ENCODE data around the gene GRHPR. TPM values are rescaled to one million over a fixed set of nuclear protein-coding genes. Genes with fewer than 3 reads are reported as not detected.

Gene GRHPR
- polyA plus RNA-seq, 1 donor, result 126 TPM

DNA sequence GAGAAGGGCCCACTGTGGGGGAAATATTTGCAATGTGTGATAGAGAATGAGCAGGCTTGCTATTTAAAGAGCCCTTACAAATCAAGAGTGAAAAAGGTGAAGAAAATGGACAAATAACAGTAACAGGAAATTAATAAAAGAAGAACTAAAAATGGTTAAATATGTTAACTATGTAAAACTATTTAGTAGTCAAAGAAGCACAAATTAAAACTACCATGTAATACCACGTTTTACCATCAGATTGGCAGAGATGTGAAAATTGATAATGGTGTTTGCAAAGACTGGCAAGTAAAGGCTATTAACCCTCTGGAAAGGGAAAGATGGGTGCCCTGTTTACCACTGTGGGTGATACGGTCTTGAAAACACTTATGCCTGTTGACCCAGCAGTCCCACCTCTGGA, 23.2 kb upstream of the GRHPR start:
- DNase-seq, result no peak

DNA sequence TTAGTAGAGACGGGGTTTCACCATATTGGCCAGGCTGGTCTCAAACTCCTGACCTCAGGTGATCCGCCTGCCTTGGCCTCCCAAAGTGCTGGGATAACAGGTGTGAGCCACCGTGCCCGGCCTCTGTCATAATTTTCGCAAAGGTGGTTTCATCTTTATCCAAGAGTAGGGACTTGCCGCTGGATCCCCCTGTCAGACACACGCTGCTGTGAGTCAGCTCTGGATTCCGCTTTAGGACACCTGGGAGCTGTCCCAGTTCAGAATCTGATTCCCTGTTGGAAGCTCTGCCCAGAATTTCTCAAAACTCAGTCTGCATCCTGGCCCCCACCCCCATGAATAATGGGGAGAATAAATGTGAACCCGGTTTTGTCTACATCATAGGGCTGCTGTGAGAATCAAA, 17.9 kb upstream of the GRHPR start:
- no peak for DNase-seq

DNA sequence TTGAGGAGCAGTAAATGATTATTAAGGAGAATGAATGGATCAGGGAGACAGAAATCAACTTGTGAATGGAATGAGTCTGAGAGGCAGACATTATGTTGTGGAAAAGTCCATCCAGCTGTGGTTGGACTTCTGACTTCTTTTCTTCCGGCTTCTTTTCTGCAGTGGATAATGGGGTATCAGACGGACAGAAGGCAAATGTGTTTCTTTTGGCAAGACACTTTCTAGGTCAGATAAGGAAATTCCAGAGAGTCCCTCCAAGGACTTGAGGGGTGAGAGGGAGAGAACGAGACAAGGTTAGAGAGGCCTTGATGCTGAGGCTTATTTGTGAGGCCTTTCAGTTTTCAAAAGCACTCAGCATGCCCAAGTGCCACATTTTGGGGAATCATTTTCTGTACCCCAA, 17.1 kb upstream of the GRHPR start:
- no peak for DNase-seq

DNA sequence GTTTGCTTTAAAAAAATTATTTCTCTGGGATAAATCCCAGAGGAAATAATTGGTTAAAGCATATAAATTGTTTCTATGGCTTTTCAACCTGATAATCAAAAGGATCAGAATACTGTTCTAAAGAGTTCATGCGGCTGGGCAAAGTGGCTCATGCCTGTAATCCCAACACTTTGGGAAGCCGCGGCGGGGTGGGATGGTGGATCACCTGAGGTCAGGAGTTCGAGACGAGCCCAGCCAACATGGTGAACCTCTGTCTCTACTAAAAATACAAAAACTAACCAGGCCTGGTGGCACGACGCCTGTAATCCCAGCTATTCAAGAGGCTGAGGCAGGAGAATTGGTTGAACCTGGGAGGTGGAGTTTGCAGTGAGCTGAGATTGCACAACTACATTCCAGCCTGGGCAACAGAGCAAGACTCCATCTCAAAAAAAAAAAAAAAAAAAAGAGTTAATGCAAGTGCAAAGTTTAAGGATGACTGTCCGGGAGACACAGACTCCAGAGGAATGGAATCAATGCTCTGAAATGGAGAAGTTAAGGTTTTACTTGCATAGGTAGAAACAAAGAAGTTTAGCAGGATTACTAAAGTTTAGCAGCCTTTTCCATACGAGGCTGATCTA, 16.6 kb upstream of the GRHPR start:
- DNase-seq, result no peak

DNA sequence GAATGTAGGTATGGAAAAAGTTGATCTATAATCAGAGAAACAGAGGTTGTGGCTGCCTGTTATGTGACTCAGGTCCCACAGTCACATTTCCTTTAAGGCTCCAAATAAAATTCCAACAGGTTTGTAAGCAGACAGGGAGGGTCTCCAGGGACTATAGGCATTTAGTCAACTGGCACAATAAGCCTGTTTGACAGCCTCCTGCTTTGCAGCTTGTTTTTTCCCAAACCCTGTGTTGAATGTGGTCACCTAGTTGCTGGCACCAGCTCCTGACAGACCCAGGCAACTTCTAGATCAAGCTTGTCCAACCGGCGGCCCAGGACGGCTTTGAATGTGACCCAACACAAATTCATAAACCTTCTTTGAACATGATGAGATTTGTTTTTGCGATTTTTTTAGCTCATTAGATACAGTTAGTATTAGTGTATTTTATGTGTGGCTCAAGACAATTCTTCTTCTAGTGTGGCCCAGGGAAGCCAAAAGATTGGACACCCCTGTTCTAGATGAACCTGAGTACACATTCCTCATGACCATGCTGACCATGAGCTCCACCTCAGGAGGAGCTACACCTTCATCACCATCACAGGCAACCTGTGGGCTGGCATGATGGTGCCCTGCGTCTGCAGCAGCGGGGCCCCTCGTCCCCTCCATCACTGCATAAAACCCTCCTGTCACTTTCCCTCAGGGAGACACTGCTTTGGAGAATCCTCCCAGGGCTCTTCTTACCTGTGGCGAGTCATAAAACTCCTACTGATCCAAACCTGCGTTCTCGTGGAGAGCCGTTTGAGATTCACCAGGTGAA, 15.7 kb upstream of the GRHPR start:
- no peak for DNase-seq

DNA sequence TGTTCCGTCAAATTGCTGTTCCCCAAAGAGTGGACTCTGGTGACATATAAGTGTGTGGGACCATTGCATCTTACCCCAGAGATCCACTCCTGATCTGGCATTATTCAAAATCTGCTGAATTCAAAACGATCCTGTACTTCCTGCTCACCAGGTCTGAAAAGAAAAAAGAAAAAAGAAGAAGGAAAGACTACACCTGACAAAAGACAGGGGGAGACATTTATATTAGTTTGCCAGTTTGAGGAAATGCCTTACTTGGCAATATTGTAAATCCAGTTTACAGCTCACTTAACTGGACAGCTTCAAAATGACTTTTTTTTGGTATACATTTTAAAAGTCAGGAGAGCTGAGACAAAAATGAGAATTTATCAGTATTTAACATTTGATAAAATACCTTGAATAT, 15.0 kb upstream of the GRHPR start:
- DNase-seq, result no peak

DNA sequence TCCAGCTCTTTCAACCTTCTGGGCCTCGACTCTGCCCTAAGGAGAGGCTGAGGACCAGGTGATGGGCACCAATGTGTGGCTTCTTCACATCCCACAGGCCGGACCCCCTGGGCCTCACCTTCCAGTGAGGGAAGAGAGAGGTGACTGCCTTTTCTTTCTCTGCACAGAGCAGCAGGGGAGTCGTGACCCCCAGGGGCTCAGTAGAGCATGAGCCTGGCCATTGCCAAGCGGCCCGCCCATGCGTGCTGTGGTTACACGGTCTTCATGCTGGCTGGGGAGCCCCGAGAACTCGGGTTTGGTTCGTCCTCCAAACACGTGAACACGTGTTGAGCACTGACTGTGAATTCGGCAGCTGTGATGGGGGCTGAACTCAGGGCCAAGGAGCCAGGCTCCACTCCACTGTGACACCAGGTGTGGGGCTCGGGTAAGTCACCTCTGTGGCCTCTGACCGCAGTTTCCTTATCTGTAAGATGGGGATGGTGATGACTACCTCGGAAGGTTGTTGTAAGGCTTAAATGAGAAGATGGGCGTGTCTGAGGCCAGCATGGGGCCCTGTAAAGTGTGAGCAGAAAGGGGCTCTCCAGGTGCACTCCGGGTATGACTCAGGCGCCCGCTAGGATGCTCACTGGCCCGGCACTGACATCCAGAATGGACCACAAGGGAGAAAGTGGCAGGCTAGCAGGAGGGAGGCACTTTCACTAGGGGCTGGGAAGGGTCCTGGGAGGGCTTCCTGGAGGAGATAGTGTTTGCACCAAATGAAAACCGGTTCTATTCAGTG, 13.4 kb upstream of the GRHPR start:
- DNase-seq, result no peak

DNA sequence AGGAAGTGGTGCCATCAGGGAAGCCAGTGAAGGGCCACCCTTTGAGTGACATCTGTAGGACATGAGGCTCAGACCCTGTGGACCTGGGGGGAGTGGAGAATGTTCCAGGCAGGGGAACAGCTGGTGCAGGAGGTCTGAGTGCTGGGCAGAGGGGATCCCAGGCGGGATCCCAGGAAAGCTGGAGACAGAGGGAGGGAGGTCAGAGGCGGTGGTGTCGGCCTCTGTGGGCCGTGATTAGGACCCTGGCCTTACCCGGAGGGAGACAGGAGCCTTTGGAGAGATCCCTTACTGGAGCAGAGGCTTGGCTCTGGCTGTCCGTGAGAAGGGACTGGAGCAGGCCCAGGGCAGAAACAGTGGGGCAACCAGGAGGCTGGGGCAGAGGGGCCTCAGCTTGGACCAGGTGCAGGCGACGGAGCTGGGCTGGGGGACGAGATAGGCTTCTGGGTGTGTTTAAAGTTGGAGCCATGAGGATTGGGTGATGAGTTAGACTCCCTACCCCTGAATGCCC, 12.1 kb upstream of the GRHPR start:
- no peak for DNase-seq

DNA sequence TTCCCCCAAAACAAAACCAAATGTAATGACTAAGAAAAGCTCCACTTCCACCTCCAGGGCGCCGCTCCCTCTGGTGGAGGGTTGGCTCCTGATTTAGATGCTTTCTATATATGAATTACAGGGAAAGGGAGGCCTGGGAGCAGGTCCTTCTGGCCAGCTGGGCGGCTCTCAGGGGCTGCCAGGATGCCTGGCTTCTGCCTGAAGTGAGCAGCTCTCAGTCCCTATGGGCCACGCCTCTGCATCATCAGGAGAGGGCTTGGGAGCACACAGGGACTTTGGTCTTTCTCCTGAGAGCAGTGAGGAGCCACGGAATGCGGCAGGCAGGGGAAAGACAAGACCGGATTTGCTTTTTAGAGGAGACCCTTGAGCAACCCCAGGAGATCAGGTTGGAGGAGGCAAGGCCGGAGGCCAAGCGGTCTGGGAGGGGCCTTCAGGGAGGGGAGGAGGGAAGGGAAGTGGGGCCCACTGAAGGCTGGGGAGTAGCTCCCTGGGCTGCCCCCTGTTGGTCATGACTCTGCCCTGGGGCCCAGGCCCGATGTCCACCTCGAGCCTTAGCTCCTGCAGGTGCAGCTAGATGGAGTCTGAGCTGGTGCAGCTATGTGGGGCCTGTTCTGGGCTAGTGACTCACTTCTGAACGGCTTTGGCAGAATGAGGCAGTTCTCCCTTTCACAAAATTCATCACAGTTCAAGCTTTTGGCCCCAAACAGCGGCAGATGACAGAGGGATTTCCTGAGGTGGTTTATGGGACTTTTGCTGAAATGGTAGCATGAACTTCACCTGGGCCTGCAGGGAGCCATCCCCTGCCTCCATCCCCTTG, 11.3 kb upstream of the GRHPR start:
- DNase-seq, result no peak

DNA sequence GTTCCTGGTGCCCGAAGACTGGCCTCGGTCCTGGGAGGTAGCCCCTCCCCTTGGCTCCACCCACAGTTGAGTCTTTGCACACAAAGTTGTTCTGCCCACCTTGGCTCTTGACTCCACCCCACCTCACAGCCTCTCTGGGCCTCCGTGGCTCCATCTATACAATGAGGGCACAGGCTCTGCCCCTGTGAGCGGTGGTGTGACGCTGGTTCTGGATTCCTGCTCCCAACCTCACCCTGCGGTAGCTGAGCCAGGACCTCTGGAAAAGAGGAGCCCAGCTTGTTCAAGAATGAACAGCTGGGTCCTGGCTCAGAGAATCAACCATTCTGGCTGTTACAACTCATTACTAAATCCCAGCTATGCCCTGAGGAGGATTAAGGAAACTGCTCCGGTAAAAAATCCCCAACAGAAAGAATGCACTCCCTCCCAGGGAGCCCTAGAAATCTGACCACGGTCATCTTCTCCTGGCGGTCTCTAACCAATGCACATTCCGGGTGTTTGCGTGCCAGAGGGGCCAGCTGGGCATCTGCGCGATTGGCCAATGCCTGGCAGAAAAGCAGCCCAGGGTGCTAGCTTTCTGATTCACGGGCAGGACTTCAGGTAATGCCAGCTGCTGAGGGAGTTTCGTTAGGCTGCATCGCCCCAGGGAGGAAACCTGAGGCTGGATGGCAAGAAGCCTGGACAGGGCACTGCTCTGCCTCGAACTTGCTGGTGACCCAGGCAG, 9.9 kb upstream of the GRHPR start:
- peak; percentile 17 for DNase-seq

DNA sequence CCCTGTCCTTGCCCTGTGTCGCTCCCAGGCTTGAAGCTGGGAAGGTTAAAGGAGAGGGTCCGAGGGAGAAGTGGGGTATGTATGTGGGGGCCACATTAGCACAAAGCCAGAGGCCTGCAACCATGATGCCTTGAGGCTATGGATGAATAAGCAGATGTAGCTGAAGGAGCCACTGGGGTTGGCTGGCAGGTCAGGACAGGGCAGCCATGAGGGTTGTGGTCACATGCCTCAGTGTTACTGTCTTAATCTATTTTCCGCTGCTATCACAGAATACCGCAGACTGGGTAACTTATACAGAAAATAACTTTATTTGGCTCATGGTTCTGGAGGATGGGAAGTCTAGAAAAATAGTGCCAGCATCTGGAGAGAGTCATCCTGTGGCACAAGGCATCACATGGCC, 9.2 kb upstream of the GRHPR start:
- no peak for DNase-seq

DNA sequence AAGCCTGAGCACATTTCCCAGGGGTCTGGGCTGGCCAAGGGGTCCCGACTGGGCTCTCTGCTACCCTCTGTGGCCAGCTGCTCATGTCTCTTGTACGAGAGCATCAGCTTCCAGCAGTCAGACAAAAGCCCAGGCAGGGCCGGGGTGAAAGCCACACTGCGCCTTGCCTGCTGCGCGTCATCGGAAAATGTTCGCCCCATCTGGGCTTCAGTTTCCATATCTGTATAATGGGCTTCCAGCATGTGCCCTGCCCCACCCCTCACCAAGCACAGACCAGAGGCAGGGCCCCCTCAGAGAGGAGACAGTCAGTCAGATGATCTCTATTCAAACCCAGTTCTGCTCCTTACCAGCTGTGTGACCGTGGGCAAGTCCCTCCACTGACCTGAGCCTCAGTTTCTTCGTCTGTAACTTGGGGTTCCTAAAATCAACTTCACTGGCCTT, 8.0 kb upstream of the GRHPR start:
- no peak for DNase-seq

DNA sequence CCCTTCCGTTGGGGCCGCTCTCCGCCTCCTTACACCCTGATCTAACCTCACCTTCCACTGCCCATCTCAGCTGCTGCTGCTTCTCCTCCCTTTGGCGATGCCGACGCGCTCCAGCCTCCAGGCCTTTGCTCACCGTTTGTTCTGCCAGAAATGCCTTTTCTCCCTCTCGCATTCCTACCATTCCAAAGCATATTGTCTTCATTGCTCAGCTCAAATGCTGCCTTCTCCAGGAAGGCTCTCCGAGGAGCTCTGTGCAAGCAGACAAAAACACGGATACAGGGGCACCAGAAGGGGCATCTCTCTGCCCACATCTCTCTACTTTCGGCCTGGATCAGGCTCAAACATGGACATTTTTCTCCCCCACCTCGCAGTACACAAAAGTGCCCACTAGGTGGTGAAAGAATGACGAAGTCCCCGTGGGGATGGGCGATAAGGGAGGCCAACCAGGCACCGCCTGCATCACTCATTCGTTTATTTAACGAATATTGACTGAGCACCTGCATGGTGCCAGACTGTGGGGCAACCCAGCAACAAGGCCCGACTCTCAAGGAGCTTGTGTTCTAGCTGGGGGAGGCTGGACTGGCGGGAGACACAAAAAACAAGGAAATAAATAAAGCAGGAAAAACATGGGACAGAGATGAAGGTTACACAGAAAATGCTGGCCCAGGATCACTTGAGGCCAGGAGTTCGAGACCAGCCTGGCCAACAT, 7.3 kb upstream of the GRHPR start:
- DNase-seq, result peak; percentile 40

DNA sequence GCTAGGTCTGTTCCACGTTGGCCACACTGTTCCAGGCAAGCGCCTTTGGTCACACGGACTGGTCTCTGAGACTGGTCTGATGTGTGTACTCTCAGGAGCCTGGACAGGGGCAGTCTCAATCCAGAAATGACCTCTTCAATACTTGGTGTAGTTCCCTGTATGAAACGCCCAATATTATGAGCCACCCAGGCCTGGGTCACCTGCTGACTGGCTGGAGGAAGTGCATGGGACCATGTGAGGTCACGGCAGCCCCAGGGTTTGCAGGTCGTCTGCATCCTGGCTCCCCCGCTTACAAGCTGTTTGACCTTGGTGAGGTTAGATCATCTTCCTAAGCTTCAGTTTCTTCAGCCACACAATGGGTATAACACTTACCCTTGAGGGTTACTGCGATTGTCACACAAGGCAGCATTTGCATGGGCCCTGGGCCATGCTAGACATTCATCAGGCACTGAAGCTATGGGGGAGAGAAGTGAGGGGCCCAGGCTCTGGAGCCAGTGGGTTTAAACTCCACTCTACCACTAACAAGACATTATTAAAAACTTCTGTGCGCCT, 5.2 kb upstream of the GRHPR start:
- DNase-seq, result no peak

DNA sequence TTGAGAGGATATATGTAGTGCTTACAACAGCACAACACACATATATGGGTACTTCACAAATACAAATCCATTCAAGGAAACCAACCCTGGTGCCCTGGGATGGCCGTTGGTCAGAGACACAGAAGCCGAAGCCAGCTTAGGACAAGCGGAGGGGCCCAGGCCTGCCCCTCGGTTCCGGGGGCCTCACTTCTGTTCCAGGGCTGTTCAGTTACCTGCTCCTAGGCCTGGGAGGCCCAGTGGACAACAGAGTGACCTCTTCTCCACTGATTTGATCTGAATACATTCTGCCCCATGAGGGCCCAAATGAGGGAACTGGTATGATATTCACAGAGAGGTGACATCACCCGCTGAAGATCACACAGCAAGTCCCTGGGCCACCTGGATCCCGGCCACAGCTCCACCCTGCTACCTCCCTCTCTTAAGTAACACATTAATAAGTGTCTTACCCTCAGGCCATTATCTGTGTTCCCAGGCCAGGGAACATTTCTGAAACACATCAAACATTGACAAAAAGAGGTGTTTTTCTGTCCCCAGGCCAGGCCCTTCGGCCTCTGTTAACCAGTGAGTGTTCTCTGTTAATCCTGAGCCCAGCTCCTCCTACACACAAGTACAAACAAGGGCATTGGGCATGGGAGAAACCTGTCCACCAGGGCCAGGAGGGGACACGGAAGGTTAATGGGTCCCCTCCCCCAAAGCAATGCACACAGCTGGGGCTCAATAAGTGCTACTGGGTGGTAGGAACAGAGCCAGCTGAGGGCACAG, 4.5 kb upstream of the GRHPR start:
- no peak for DNase-seq

DNA sequence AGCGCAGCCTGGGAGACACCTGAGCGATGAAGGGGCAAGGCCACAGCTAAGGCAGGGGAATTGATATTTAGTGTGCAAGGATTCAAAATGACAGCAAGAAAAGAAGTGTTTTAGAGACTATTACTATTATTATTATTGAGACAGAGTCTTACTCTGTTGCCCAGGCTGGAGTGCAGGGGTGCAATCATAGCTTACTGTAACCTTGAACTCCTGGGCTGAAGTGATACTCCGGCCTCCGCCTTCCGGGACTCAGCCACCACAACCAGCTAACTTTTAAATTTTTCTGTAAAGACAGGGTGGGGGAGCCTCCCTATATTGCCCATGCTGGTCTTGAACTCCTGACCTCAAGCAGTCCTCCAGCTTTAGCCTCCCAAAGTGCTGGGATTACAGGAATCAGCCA, 3.3 kb upstream of the GRHPR start:
- DNase-seq, result no peak

DNA sequence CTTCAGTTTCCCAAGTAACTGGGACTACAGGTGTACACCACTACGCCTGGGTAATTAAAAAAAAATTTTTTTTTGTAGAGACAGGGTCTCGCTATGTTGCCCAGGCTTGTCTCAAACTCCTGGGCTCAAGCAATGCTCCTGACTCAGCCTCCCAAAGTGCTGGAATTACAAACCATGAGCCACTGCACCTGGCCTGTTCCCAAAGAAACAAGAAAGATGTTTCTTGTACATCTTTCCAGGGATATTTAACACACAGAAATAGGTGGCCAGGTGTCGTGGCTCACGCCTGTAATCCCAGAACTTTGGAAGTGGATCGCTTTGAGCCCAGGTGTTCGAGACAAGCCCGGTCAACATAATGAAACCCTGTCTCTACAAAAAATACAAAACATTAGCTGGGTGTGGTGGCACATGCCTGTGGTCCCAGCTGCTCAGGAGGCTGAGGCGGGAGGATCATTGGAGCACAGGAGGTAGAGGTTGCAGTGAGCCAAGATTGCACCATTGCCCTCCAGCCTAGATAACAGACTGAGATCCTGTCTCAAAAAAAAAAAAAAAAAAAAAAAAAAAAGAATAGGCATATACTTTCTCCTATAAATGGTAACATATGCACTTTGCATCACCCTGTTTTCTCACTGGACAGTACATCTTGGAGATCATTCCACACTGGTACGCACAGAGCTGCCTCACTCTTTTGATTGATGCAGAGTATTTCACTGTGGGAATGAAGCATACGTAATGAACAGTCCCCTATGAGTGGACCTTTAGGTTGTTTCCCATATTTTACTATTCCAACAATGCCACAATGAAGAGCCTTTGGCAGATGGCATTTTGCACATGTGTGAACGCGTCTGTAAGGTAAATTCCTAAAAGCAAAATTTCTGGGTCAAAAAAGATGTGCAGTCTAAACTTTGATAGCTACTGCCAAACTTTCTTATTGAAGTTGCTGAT, 2.0 kb upstream of the GRHPR start:
- no peak for DNase-seq

DNA sequence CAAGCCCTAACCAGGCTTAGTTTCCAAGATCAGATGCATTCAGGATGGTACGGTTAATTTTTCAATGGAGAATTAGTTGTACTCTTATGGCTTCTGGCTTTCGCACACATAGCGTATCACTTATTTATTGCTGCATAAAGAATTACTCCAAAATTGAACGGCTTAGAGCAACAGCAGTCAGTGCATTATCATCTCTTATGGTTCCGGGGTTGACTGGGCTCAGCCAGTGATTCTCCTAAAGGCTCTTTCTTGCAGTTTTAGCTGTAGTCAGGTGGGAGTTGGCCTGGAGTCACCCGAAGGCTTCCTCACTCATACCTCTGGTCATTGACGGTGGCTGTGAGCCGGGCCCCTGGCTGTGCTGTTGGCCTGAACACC, 595 bp upstream of the GRHPR start:
- DNase-seq, result no peak

DNA sequence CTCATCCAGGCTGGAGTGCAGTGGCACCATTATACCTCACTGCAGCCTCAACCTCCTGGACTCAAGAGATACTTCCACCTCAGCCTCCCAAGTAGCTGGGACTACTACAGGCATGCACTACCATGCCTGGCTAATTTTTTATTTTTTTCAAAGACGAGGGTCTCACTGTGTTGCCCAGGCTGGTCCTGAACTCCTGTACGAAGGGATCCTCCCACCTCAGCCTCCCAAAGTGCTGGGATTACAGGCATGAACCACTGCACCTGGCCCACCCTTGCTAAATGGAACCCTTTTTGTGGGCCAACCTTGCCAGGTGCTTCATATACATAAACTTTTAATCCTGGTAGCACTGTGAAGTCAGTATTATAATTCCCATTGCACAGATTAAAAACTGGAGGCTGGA, 1.0 kb downstream of the GRHPR start:
- no peak for DNase-seq

Measured in hindlimb muscle (tissue), 1 donor.